WTC11 (cell line): ENCODE measurements around the gene PPIP5K2.

ENCODE experiments used
- ATF2 ChIP-seq: sonication (generic); formaldehyde crosslinking; IDR thresholded peaks from 2 replicates; pipeline ENCODE4 v1.8.1; 2022; ENCODE audit warnings: low read depth, missing genetic modification reagents, borderline replicate concordance
- ATF3 ChIP-seq: sonication (generic); formaldehyde crosslinking; conservative IDR thresholded peaks from 2 replicates; pipeline ENCODE4 v1.8.1; 2022; ENCODE audit warnings: mild to moderate bottlenecking, missing genetic modification reagents
- CTCF ChIP-seq: fragments of 200-600 bp; IDR thresholded peaks from 2 replicates; pipeline ENCODE4 v1.8.0; 2022; ENCODE audit warnings: antibody characterized with exemption
- ELF4 ChIP-seq: sonication (generic); formaldehyde crosslinking; IDR thresholded peaks from 2 replicates; pipeline ENCODE4 v1.8.1; 2022; ENCODE audit warnings: low read depth, mild to moderate bottlenecking, moderate library complexity, missing genetic modification reagents
- ETV6 ChIP-seq: sonication (generic); formaldehyde crosslinking; IDR thresholded peaks from 2 replicates; pipeline ENCODE4 v1.8.1; 2022; ENCODE audit warnings: mild to moderate bottlenecking, missing genetic modification reagents
- FOXP4 ChIP-seq: sonication (generic); formaldehyde crosslinking; IDR thresholded peaks from 2 replicates; pipeline ENCODE4 v1.8.0; 2022; ENCODE audit warnings: mild to moderate bottlenecking, missing genetic modification reagents
- HMGA2 ChIP-seq: fragments of 250-450 bp; sonication (Bioruptor Pico); IDR thresholded peaks from 2 replicates; pipeline ENCODE4 v1.4.0; 2021; ENCODE audit warnings: mild to moderate bottlenecking, moderate library complexity
- IRF2 ChIP-seq: sonication (generic); formaldehyde crosslinking; IDR thresholded peaks from 2 replicates; pipeline ENCODE4 v1.8.0; 2022; ENCODE audit warnings: low read depth, missing genetic modification reagents, borderline replicate concordance
- JUN ChIP-seq: sonication (generic); formaldehyde crosslinking; IDR thresholded peaks from 2 replicates; pipeline ENCODE4 v1.8.0; 2023; ENCODE audit warnings: mild to moderate bottlenecking, missing genetic modification reagents
- TEAD1 ChIP-seq: sonication (generic); formaldehyde crosslinking; IDR thresholded peaks from 2 replicates; pipeline ENCODE4 v1.8.0; 2022; ENCODE audit warnings: mild to moderate bottlenecking, missing genetic modification reagents
- TEAD4 ChIP-seq: sonication (generic); formaldehyde crosslinking; IDR thresholded peaks from 2 replicates; pipeline ENCODE4 v1.8.0; 2022; ENCODE audit warnings: mild to moderate bottlenecking, missing genetic modification reagents
- ZBTB43 ChIP-seq: sonication (generic); formaldehyde crosslinking; IDR thresholded peaks from 2 replicates; pipeline ENCODE4 v1.8.1; 2023; ENCODE audit warnings: mild to moderate bottlenecking, missing genetic modification reagents

GRCh38 chr5:103128202-103128601, 8.1 kb downstream of the PPIP5K2 start:
- TF ChIP-seq CTCF (no peak), TEAD4 (CRISPR knock-in tag) (no peak), IRF2 (no peak), ZBTB43 (CRISPR knock-in tag) (no peak), HMGA2 (CRISPR knock-in tag) (no peak), JUN (CRISPR knock-in tag) (no peak), TEAD1 (no peak), ETV6 (no peak), ATF3 (CRISPR knock-in tag) (no peak), FOXP4 (CRISPR knock-in tag) (no peak), ATF2 (CRISPR knock-in tag) (no peak), ELF4 (no peak)
